Endothelial cell of umbilical vein (primary cell): Measurements from ENCODE around the gene TMEM132A. TPM values are rescaled to one million over a fixed set of nuclear protein-coding genes. Genes with fewer than 3 reads are reported as not detected.

Experiments used
- BruUV-seq: library from RNA; stranded (reverse); fragments of 400-500 nt; replicated peaks from 2 replicates; lab custom pipeline; 2021; lab: Mats Ljungman, UMichigan
- CTCF ChIA-PET: fragments of 300-600, 350-600 bp; sonication (Branson Sonifier 250); formaldehyde crosslinking; loops from one replicate; lab custom pipeline; 2021; ENCODE audit warnings: antibody characterized with exemption, inconsistent platforms; lab: Charles Lee
- POLR2A ChIA-PET: fragments of 300-600, 350-600 bp; sonication (Branson Sonifier 250); formaldehyde crosslinking; loops from one replicate; lab custom pipeline; 2021; ENCODE audit warnings: antibody characterized with exemption, inconsistent platforms; lab: Charles Lee
- DNase-seq: peaks from one replicate; pipeline ENCODE4 v3.0.0-alpha.2; 2011; ENCODE audit warnings: low read depth, low spot score
- FAIRE-seq: peaks from 2 replicates; lab custom pipeline; 2011; peaks lifted over from hg19 to GRCh38; lab: Jason Lieb, UNC
- H2AFZ ChIP-seq: 2 replicates; pipeline ENCODE4 v1.6.0; 2012; ENCODE audit warnings: low read depth, low read length, control low read depth, inconsistent platforms
- H3K27ac ChIP-seq: 2 replicates; pipeline ENCODE4 v1.5.1; 2011; ENCODE audit warnings: low read depth, mild to moderate bottlenecking, control low read depth, low read length, moderate library complexity; ENCODE audit not compliant: insufficient read depth
- H3K27me3 ChIP-seq, 2 experiments: 2 replicates each; pipeline versions ENCODE4 v1.6.0 to v1.6.1; 2011; ENCODE audit warnings: low read length in 2 of 2, mixed read lengths in 1 of 2; ENCODE audit not compliant: control insufficient read depth in 2 of 2, insufficient read depth in 2 of 2
- H3K36me3 ChIP-seq, 2 experiments: 2 replicates in 1 of 2; 3 replicates in 1 of 2; pipeline ENCODE4 v1.5.1; 2011; ENCODE audit warnings: low read length in 2 of 2, mild to moderate bottlenecking in 1 of 2, moderate library complexity in 1 of 2; ENCODE audit not compliant: control insufficient read depth in 2 of 2, insufficient read depth in 2 of 2; ENCODE audit errors: extremely low read depth in 1 of 2
- H3K4me1 ChIP-seq: 3 replicates; pipeline ENCODE4 v1.5.1; 2011; ENCODE audit warnings: mild to moderate bottlenecking, low read length; ENCODE audit not compliant: control insufficient read depth, insufficient read depth; ENCODE audit errors: extremely low read depth
- H3K4me2 ChIP-seq: 2 replicates; pipeline ENCODE4 v1.6.1; 2011; ENCODE audit warnings: low read length, control low read depth, mixed read lengths; ENCODE audit not compliant: insufficient read depth
- H3K4me3 ChIP-seq, 3 experiments: fragments of 200-600 bp in 1 of 3; sonication (generic), shearing (Covaris generic) in 1 of 3; replicated peaks in 1 of 3; 2 replicates each; pipeline ENCODE4 v1.5.1; 2011 to 2016; ENCODE audit warnings: control low read depth in 3 of 3, low read length in 3 of 3, mild to moderate bottlenecking in 2 of 3, inconsistent platforms in 1 of 3, low read depth in 1 of 3, moderate library complexity in 1 of 3; ENCODE audit not compliant: insufficient read depth in 1 of 3
- H3K79me2 ChIP-seq: 2 replicates; pipeline ENCODE4 v1.6.0; 2012; ENCODE audit warnings: low read length, inconsistent platforms; ENCODE audit not compliant: control insufficient read depth, insufficient read depth
- H3K9ac ChIP-seq: replicated peaks from 2 replicates; pipeline ENCODE3; 2011; ENCODE audit warnings: low read length, control low read depth; ENCODE audit not compliant: insufficient read depth; ENCODE audit errors: extremely low read depth
- H3K9me1 ChIP-seq: replicated peaks from 3 replicates; pipeline ENCODE4 v1.6.0; 2011; ENCODE audit warnings: mild to moderate bottlenecking, low read length; ENCODE audit not compliant: control insufficient read depth, insufficient read depth; ENCODE audit errors: extremely low read depth
- H3K9me3 ChIP-seq: replicated peaks from 2 replicates; pipeline ENCODE4 v1.5.1; 2012; ENCODE audit warnings: low read length, inconsistent platforms; ENCODE audit not compliant: control insufficient read depth, insufficient read depth
- H4K20me1 ChIP-seq: replicated peaks from 2 replicates; pipeline ENCODE3; 2011; ENCODE audit warnings: mild to moderate bottlenecking, low read length; ENCODE audit not compliant: control insufficient read depth, insufficient read depth; ENCODE audit errors: extremely low read depth
- CTCF ChIP-seq, 2 donors: IDR thresholded peaks; 1 replicate in 1 of 2; 2 replicates in 1 of 2; pipeline ENCODE4 v1.5.1; 2011; ENCODE audit warnings: low read length in 2 of 2, mild to moderate bottlenecking in 2 of 2, moderate library complexity in 2 of 2, control low read depth in 1 of 2, inconsistent platforms in 1 of 2, low read depth in 1 of 2; ENCODE audit not compliant: insufficient read depth in 1 of 2; ENCODE audit errors: extremely low read depth in 1 of 2
- MAX ChIP-seq: IDR thresholded peaks from 2 replicates; pipeline ENCODE4 v1.6.1; 2011; ENCODE audit not compliant: insufficient read depth, insufficient read length
- POLR2AphosphoS5 ChIP-seq: IDR thresholded peaks from 2 replicates; pipeline ENCODE4 v1.6.1; 2012; ENCODE audit warnings: low read depth, mild to moderate bottlenecking, control low read depth, low read length, moderate library complexity; ENCODE audit not compliant: insufficient read depth
- dilution Hi-C: fragments of 300-500 bp; cut with MboI; formaldehyde crosslinking; loops from one replicate; pipeline ENCODE4 v1.15.0; 2019; ENCODE audit warnings: low sequenced_read_pairs; ENCODE audit not compliant: extremely low pct_ligation_motif_present
- intact Hi-C: fragments of 100-400 bp; cut with micrococcal nuclease; formaldehyde crosslinking; loops from one replicate; pipeline ENCODE4 v1.10.0; 2022
- polyA plus RNA-seq, 4 experiments: library from polyadenylated mRNA; depleted of rRNA in 3 of 4; stranded (reverse) in 3 of 4; unstranded in 1 of 4; fragments of >200 nt; gene quantifications; 2 replicates each; pipeline versions ENCODE4 v1.2.1 to v1.2.3, GENCODE V29; 2011 to 2012; ENCODE audit warnings: missing spikeins in 1 of 4
- total RNA-seq: library from RNA; stranded (reverse); gene quantifications from 2 replicates; pipeline ENCODE4 v1.2.3, GENCODE V29; 2021

Gene TMEM132A
- total and polyA plus RNA-seq, 2 donors (not counting 3 experiments of a cell fraction or from before 2014, with no cell fraction given), result 74.3 to 106 TPM

GRCh38 chr11:60914633-60915247 is 9.5 kb upstream of the TMEM132A start:
- CTCF ChIA-PET, result interaction anchor here (0.8 to 4.8 kb wide), 15 partner anchors 9 to 272 kb away, joined by 3 to 32 read pairs (median 5); partner anchors contain the start of gene TMEM132A
- TF ChIP-seq MAX (no peak), POLR2AphosphoS5 (no peak), CTCF (IDR thresholded peaks at IDR 0.05; ENCODE audit: extremely low read depth in 1 of 2, insufficient read depth in 1 of 2, low read depth in 1 of 2, low read length in 2 of 2) (no peak)
- Histone ChIP-seq H3K4me2 (peak overlapping the region; percentile 94), H4K20me1 (no peaks in the 10 kb centered on the region), H3K9me1 (no peaks in the 10 kb centered on the region), H3K79me2 (peaks cover 51% of the 10 kb centered on the region), H3K27ac (peak overlapping the region; percentile 65), H3K9ac (peak overlapping the region; percentile 74), H2AFZ (peak overlapping the region; percentile 96), H3K4me1 (peaks cover 44% of the 10 kb centered on the region), H3K9me3 (no peaks in the 10 kb centered on the region), H3K27me3 (no peaks in the 10 kb centered on the region), H3K36me3 (no peaks in the 10 kb centered on the region), H3K4me3 (peak overlapping the region; percentile 43 to 79 (median 76))
- POLR2A ChIA-PET, result interaction anchor here (1.5 kb wide), 2 partner anchors 9 to 15 kb away, joined by 4 to 5 read pairs; partner anchors contain the start of gene TMEM132A
- dilution Hi-C loops, result no loop called here
- intact Hi-C loops, result loop anchor here (1.0 to 10.0 kb wide), 4 partner anchors 8 to 220 kb away; partner anchors contain the start of genes CCDC86, PRPF19 and TMEM132A
- DNase-seq (peak; percentile 66), FAIRE-seq (peak; percentile 18)
- BruUV-seq, result no TSS peak
